SU-DHL-6 (cell line): Measurements from ENCODE around the gene A3GALT2.

ENCODE experiments used
- CTCF ChIP-seq: fragments of 200-600 bp; sonication (generic); IDR thresholded peaks from one replicate; pipeline ENCODE4 v1.5.1; 2017; ENCODE audit warnings: antibody characterized with exemption, mild to moderate bottlenecking, low read length, moderate library complexity; ENCODE audit not compliant: insufficient read depth, poor library complexity, severe bottlenecking
- EZH2phosphoT487 ChIP-seq: fragments of 200-600 bp; sonication (generic), shearing (Covaris generic); conservative IDR thresholded peaks from 2 replicates; pipeline ENCODE4 v1.6.1; 2018; ENCODE audit warnings: mild to moderate bottlenecking, antibody characterized with exemption, low read length, moderate library complexity, mixed read lengths

GRCh38 chr1:33273406-33273805, 47.5 kb downstream of the A3GALT2 start:
- TF ChIP-seq CTCF: no peak
- no peak for TF ChIP-seq EZH2phosphoT487
